K562 (cell line): ENCODE results near the gene CUTA. TPM values are rescaled to one million over a fixed set of nuclear protein-coding genes. Genes with fewer than 3 reads are reported as not detected.

ENCODE experiments used
- DEAF1 ChIP-seq: fragments of 450-650 bp; formaldehyde crosslinking; IDR thresholded peaks from 2 replicates; pipeline ENCODE4 v1.4.0; 2020; ENCODE audit warnings: mild to moderate bottlenecking, moderate library complexity
- DIDO1 ChIP-seq: fragments of 450-650 bp; IDR thresholded peaks from 2 replicates; pipeline ENCODE4 v1.6.1; 2016; ENCODE audit warnings: low read depth, missing biosample characterization, missing genetic modification characterization
- ETV1 ChIP-seq: fragments of 450-650 bp; conservative IDR thresholded peaks from 2 replicates; pipeline ENCODE4 v1.6.1; 2016; ENCODE audit warnings: missing genetic modification characterization, control low read depth, low read depth, missing compliant biosample characterization
- FOXJ2 ChIP-seq: fragments of 200-800 bp; sonication (Bioruptor generic); IDR thresholded peaks from 2 replicates; pipeline ENCODE4 v1.6.1; 2016; ENCODE audit warnings: missing genetic modification characterization, missing compliant biosample characterization
- HDAC8 ChIP-seq: fragments of 450-650 bp; IDR thresholded peaks from 2 replicates; pipeline ENCODE4 v1.6.1; 2016; ENCODE audit warnings: mild to moderate bottlenecking, missing genetic modification characterization, moderate library complexity, missing compliant biosample characterization
- HNRNPK ChIP-seq: fragments of 200-400 bp; formaldehyde crosslinking; IDR thresholded peaks from one replicate; pipeline ENCODE4 v1.6.1; 2018; ENCODE audit warnings: mild to moderate bottlenecking, low read depth, low read length; ENCODE audit not compliant: poor library complexity, severe bottlenecking
- KLF13 ChIP-seq: fragments of 450-650 bp; IDR thresholded peaks from 2 replicates; pipeline ENCODE4 v1.6.1; 2016; ENCODE audit warnings: missing genetic modification characterization, low read depth, mild to moderate bottlenecking, missing compliant biosample characterization, moderate library complexity, borderline replicate concordance
- MAFK ChIP-seq: IDR thresholded peaks from 2 replicates; pipeline ENCODE4 v1.6.1; 2011; ENCODE audit warnings: low read length, improper control_type of control experiment
- PURB ChIP-seq: sonication (generic); formaldehyde crosslinking; IDR thresholded peaks from 2 replicates; pipeline ENCODE4 v1.9.0; 2021; ENCODE audit warnings: low read depth, mild to moderate bottlenecking, missing genetic modification reagents
- SMARCB1 ChIP-seq: IDR thresholded peaks from 2 replicates; pipeline ENCODE4 v1.6.1; 2011; ENCODE audit warnings: improper control_type of control experiment, low read depth; ENCODE audit not compliant: insufficient read length
- SREBF1 ChIP-seq: fragments of 150-350 bp; IDR thresholded peaks from 2 replicates; pipeline ENCODE4 v1.6.1; 2014; ENCODE audit warnings: antibody characterized with exemption, low read depth, low read length, borderline replicate concordance
- TCF15 ChIP-seq: fragments of 250-450 bp; sonication (Bioruptor Pico); IDR thresholded peaks from 2 replicates; pipeline ENCODE4 v1.8.0; 2022; ENCODE audit warnings: moderate library complexity, mild to moderate bottlenecking, inconsistent platforms
- XRCC5 ChIP-seq: fragments of 200-400 bp; formaldehyde crosslinking; IDR thresholded peaks from 2 replicates; pipeline ENCODE4 v1.6.1; 2017; ENCODE audit warnings: low read depth, mild to moderate bottlenecking, low read length
- ZBTB33 ChIP-seq: sonication (generic); formaldehyde crosslinking; IDR thresholded peaks from 2 replicates; pipeline ENCODE4 v1.8.1; 2023; ENCODE audit warnings: mild to moderate bottlenecking, missing genetic modification reagents
- ZKSCAN8 ChIP-seq: fragments of 200-800 bp; sonication (Bioruptor generic); IDR thresholded peaks from 2 replicates; pipeline ENCODE4 v1.6.1; 2016; ENCODE audit warnings: missing genetic modification characterization, missing compliant biosample characterization
- ZNF124 ChIP-seq: sonication (generic); formaldehyde crosslinking; IDR thresholded peaks from 2 replicates; pipeline ENCODE4 v1.8.1; 2022; ENCODE audit warnings: missing genetic modification reagents
- ZNF217 ChIP-seq: sonication (generic); formaldehyde crosslinking; IDR thresholded peaks from 2 replicates; pipeline ENCODE4 v1.8.0; 2022; ENCODE audit warnings: mild to moderate bottlenecking, missing genetic modification reagents
- ZNF41 ChIP-seq: fragments of 250-450 bp; sonication (Bioruptor Pico); conservative IDR thresholded peaks from 2 replicates; pipeline ENCODE4 v1.4.0; 2020; ENCODE audit warnings: mild to moderate bottlenecking
- ZNF436 ChIP-seq: fragments of 250-450, 450-650 bp; sonication (Bioruptor Pico); formaldehyde crosslinking; IDR thresholded peaks from 2 replicates; pipeline ENCODE4 v1.7.0; 2020; ENCODE audit warnings: mild to moderate bottlenecking
- polyA plus RNA-seq, 8 experiments: library from polyadenylated mRNA; depleted of rRNA in 4 of 8; stranded (reverse) in 5 of 8; unstranded in 3 of 8; fragments of >200 nt; fragmentation: Nextera tagmentation in 2 of 8; fragmentation: Illumina TruSeq in 1 of 8; extraction: Ambion mirVana in 2 of 8; extraction: Trizol in 1 of 8; gene quantifications; 2 replicates each; pipeline versions ENCODE4 v1.2.1 to v1.2.3, GENCODE V29; 2011 to 2014; ENCODE audit warnings: inconsistent platforms in 1 of 8, missing spikeins in 1 of 8
- total RNA-seq, 7 experiments: library from RNA; depleted of rRNA in 6 of 7; stranded (reverse); fragments of >200 nt in 6 of 7; fragmentation: Illumina TruSeq in 2 of 7; extraction: Trizol in 2 of 7; gene quantifications; 2 replicates each; pipeline versions ENCODE4 v1.2.1 to v1.2.3, GENCODE V29; 2011 to 2021; ENCODE audit warnings: low replicate concordance in 1 of 7
- TF ChIP-seq, protein P1 (sequence below): fragments of 250-450 bp; sonication (Bioruptor Pico); IDR thresholded peaks from 2 replicates; pipeline ENCODE4 v1.8.0; 2021; ENCODE audit warnings: moderate library complexity, mild to moderate bottlenecking, inconsistent platforms

CUTA gene
- total and polyA plus RNA-seq, 9 of the 15 experiments (the other 6 are each of a cell fraction or from before 2014, with no cell fraction given): 166 to 682 (median 310) TPM

DNA sequence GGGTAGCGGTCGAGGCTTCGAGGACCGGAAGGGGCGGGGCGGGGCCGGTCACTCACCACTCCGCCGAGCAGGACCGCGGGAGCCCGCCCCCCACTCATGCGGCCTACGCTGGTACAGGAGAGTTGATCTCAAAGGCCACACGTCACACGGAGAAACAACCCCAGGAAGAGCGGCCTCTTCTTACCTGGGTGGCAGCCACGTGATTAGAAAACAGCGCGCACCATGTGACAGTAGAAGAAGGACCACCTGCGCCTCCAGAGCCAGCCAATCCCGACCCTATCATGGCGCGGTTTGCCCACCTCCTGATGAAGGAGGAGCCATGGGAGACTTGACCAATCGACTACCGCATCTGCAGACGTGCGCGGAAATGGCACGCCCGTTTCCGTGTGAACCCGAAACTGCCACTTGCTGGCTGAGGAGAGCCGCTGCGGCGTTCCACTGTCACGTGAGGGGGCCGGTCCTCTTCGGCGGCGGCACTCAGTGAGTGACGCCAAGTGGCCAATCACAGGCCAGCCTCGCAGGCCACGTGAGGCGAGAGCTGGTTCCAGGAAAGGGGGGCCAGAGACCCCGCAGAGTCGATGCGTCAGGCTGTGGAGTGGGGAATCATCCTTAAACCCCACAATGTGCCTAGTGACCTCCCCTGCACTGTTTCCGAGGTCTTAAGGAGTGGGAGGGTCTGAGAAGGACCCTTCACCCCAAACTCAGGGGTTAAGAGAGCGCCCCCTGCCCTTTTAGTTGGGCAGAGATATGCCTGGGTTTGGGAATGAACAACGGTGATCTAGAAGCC lies at the start of gene CUTA (continued):
- TF ChIP-seq ZBTB33 (CRISPR knock-in tag) (peak; percentile 61; the same call in 1 of the 2 replicates), FOXJ2 (tag) (peak; percentile 76; the same call in 1 of the 2 replicates), HNRNPK (no peak), ETV1 (tag) (peak; percentile 89), TCF15 (0 out of 2 replicates have a peak, but pooled peaks have one; percentile 24), SMARCB1 (no peak), ZNF124 (CRISPR knock-in tag) (no peak), ZNF41 (CRISPR knock-in tag) (no peak), XRCC5 (peak; percentile 71; the same call in 1 of the 2 replicates), DEAF1 (peak; percentile 29; the same call in 1 of the 2 replicates), PURB (CRISPR knock-in tag) (no peak), ZNF217 (CRISPR knock-in tag) (no peak), ZNF436 (CRISPR knock-in tag) (peak; percentile 49; the same call in 1 of the 2 replicates), KLF13 (tag) (peak; percentile 94), SREBF1 (peak; percentile 96), ZKSCAN8 (no peak), DIDO1 (tag) (peak; percentile 20; the same call in 1 of the 2 replicates), HDAC8 (tag) (no peak), MAFK (peak; percentile 46; the same call in 1 of the 2 replicates)
- TF ChIP-seq, protein P1, sequence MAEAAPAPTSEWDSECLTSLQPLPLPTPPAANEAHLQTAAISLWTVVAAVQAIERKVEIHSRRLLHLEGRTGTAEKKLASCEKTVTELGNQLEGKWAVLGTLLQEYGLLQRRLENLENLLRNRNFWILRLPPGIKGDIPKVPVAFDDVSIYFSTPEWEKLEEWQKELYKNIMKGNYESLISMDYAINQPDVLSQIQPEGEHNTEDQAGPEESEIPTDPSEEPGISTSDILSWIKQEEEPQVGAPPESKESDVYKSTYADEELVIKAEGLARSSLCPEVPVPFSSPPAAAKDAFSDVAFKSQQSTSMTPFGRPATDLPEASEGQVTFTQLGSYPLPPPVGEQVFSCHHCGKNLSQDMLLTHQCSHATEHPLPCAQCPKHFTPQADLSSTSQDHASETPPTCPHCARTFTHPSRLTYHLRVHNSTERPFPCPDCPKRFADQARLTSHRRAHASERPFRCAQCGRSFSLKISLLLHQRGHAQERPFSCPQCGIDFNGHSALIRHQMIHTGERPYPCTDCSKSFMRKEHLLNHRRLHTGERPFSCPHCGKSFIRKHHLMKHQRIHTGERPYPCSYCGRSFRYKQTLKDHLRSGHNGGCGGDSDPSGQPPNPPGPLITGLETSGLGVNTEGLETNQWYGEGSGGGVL (CRISPR knock-in tag): no peak
